GM23338 (cell line): ENCODE data around the gene MNX1. TPM values are rescaled to one million over a fixed set of nuclear protein-coding genes. Genes with fewer than 3 reads are reported as not detected.

Experiments used
- ATAC-seq: fragments of 200-7000 bp; cut with Tn5 transposase; 3 replicates; pipeline ENCODE4 v1.9.1; 2020
- DNase-seq: peaks from one replicate; pipeline ENCODE4 v3.0.0-alpha.2; 2015; ENCODE audit warnings: low spot score
- H2AFZ ChIP-seq: fragments of 200-600 bp; sonication (generic); 2 replicates; pipeline ENCODE4 v1.8.0; 2016; ENCODE audit warnings: antibody characterized with exemption, mild to moderate bottlenecking, moderate library complexity
- H3F3A ChIP-seq: fragments of 200-600 bp; sonication (generic); replicated peaks from 2 replicates; pipeline ENCODE4 v1.8.0; 2017; ENCODE audit warnings: antibody characterized with exemption, mixed run types, low read depth
- H3K27ac ChIP-seq: fragments of 200-600 bp; sonication (generic); 2 replicates; pipeline ENCODE4 v1.6.1; 2016; ENCODE audit warnings: low read depth
- H3K27me3 ChIP-seq: fragments of 200-600 bp; sonication (generic); 2 replicates; pipeline ENCODE4 v1.8.0; 2016; ENCODE audit warnings: mild to moderate bottlenecking, mixed run types, moderate library complexity; ENCODE audit not compliant: insufficient read depth
- H3K36me3 ChIP-seq: fragments of 200-600 bp; sonication (generic); 2 replicates; pipeline ENCODE4 v1.8.0; 2016; ENCODE audit warnings: mild to moderate bottlenecking; ENCODE audit not compliant: insufficient read depth
- H3K4me1 ChIP-seq: fragments of 200-600 bp; sonication (generic); 2 replicates; pipeline ENCODE4 v1.8.0; 2016; ENCODE audit warnings: mild to moderate bottlenecking, moderate library complexity; ENCODE audit not compliant: insufficient read depth
- H3K4me2 ChIP-seq: fragments of 200-600 bp; sonication (generic); 2 replicates; pipeline ENCODE4 v1.7.1; 2017; ENCODE audit warnings: mixed run types
- H3K4me3 ChIP-seq: fragments of 200-600 bp; sonication (generic); 2 replicates; pipeline ENCODE4 v1.6.1; 2016; ENCODE audit warnings: mixed run types
- H3K79me2 ChIP-seq: fragments of 200-600 bp; sonication (generic); replicated peaks from 2 replicates; pipeline ENCODE4 v1.8.0; 2017; ENCODE audit warnings: mild to moderate bottlenecking; ENCODE audit not compliant: insufficient read depth
- H3K9me2 ChIP-seq: fragments of 200-600 bp; sonication (generic); 2 replicates; pipeline ENCODE4 v1.8.0; 2017; ENCODE audit not compliant: insufficient read depth
- H4K20me1 ChIP-seq: fragments of 200-600 bp; sonication (generic); replicated peaks from 2 replicates; pipeline ENCODE4 v1.8.0; 2017; ENCODE audit warnings: mild to moderate bottlenecking; ENCODE audit not compliant: insufficient read depth
- H3K27ac Mint-ChIP-seq: 2 replicates; pipeline ENCODE4 v1.8.0; 2020; ENCODE audit warnings: inconsistent platforms, mild to moderate bottlenecking, moderate library complexity, mixed read lengths
- H3K27me3 Mint-ChIP-seq: 3 replicates; pipeline ENCODE4 v1.8.0; 2022; ENCODE audit warnings: low read depth, mild to moderate bottlenecking, moderate library complexity, mixed read lengths, inconsistent platforms; ENCODE audit not compliant: insufficient read depth, poor library complexity
- H3K36me3 Mint-ChIP-seq: 3 replicates; pipeline ENCODE4 v1.8.0; 2021; ENCODE audit warnings: low read depth, mild to moderate bottlenecking, inconsistent platforms, moderate library complexity, mixed read lengths
- H3K4me1 Mint-ChIP-seq: 3 replicates; pipeline ENCODE4 v1.8.0; 2020; ENCODE audit warnings: mild to moderate bottlenecking, inconsistent platforms, mixed read lengths
- H3K4me3 Mint-ChIP-seq: 3 replicates; pipeline ENCODE4 v1.8.0; 2021; ENCODE audit warnings: moderate library complexity, mild to moderate bottlenecking, inconsistent platforms, mixed read lengths
- H3K9me3 Mint-ChIP-seq: 3 replicates; pipeline ENCODE4 v1.8.0; 2020; ENCODE audit warnings: moderate library complexity, mild to moderate bottlenecking, inconsistent platforms, mixed read lengths
- EZH2 ChIP-seq: fragments of 200-600 bp; sonication (generic); IDR thresholded peaks from one replicate; pipeline ENCODE4 v1.8.0; 2017; ENCODE audit warnings: antibody characterized with exemption, mild to moderate bottlenecking, low read depth; ENCODE audit not compliant: unreplicated experiment
- EZH2phosphoT487 ChIP-seq: fragments of 200-600 bp; sonication (generic); IDR thresholded peaks from one replicate; pipeline ENCODE4 v1.8.1; 2018; ENCODE audit warnings: antibody characterized with exemption; ENCODE audit not compliant: unreplicated experiment
- STAT1 ChIP-seq: IDR thresholded peaks from one replicate; pipeline ENCODE4 v1.6.1; 2016; ENCODE audit warnings: antibody characterized with exemption; ENCODE audit not compliant: unreplicated experiment
- ZNF331 ChIP-seq: fragments of 250-450 bp; sonication (Bioruptor Pico); IDR thresholded peaks from 2 replicates; pipeline ENCODE4 v1.5.0; 2020; ENCODE audit warnings: low read depth, mild to moderate bottlenecking, moderate library complexity
- ZNF462 ChIP-seq: fragments of 250-450 bp; sonication (Bioruptor Pico); IDR thresholded peaks from 2 replicates; pipeline ENCODE4 v1.5.0; 2020; ENCODE audit warnings: mild to moderate bottlenecking, moderate library complexity
- polyA plus RNA-seq: library from polyadenylated mRNA; unstranded; fragments of >200 nt; fragmentation: Nextera tagmentation; extraction: Ambion mirVana; gene quantifications from 2 replicates; pipeline ENCODE4 v1.2.1, GENCODE V29; 2016
- total RNA-seq: library from RNA; depleted of rRNA; stranded (reverse); fragments of >200 nt; shearing (Covaris generic); gene quantifications from 2 replicates; pipeline ENCODE4 v1.2.3, GENCODE V29; 2014

Gene MNX1
- total and polyA plus RNA-seq, 2 experiments from 2014 or later: 0.14 to 0.24 TPM

DNA sequence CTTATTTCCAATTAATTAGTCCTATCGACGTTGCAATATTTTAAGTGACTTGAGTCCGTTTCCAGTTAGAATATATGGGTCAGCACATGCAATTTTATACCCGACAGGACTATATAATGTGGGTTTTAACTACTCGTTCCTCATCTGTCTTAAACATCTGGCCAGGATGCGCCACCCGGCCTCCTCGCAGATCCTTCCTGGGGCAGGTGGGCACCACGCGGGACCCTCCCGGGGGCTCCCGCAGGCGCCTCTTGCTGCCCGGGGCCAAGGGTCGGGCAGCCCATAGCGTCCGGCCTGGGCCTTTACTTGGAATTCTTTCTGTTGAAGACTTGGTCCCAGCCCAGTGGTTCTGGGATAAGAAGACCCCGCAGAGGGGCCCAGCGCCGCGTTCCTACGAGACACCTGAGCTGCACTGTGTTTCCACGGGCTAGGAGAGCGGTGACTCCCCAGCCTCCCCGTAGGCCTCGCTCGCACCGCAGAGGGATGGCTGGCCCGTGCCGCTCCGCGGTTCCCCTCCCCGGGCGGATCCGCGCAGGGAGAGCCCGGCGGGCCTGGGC, 10.1 kb upstream of the MNX1 start:
- no peaks in the 10 kb centered on the region for H3K9me2 ChIP-seq
- no peaks in the 10 kb centered on the region for H3K36me3 Mint-ChIP-seq
- H3K4me2 ChIP-seq: peak overlapping the region; percentile 79
- peak overlapping the region; percentile 74 for H2AFZ ChIP-seq
- no peak overlapping the region for H3K4me3 Mint-ChIP-seq
- H3K4me1 ChIP-seq: peaks cover 60% of the 10 kb centered on the region
- H3K27me3 ChIP-seq: peaks cover 100% of the 10 kb centered on the region
- H3K4me3 ChIP-seq: peak overlapping the region; percentile 51
- peaks cover 34% of the 10 kb centered on the region for H3F3A ChIP-seq
- peaks cover 37% of the 10 kb centered on the region for H3K4me1 Mint-ChIP-seq
- peaks cover 5% of the 10 kb centered on the region; the same call in 2 of the 3 replicates for H3K9me3 Mint-ChIP-seq
- peak; percentile 16 for ATAC-seq
- no peaks in the 10 kb centered on the region for H3K36me3 ChIP-seq
- H3K79me2 ChIP-seq: no peaks in the 10 kb centered on the region
- H3K27ac ChIP-seq: no peak overlapping the region
- H3K27me3 Mint-ChIP-seq: peaks cover 98% of the 10 kb centered on the region
- peaks cover 27% of the 10 kb centered on the region for H4K20me1 ChIP-seq
- no peak overlapping the region for H3K27ac Mint-ChIP-seq
- no peak for TF ChIP-seq ZNF331 (CRISPR knock-in tag)
- peak; percentile 41 for TF ChIP-seq EZH2phosphoT487
- peak; percentile 91 for TF ChIP-seq EZH2
- no peak for TF ChIP-seq STAT1
- DNase-seq: peak; percentile 56

- no peak overlapping the region for H3K27ac Mint-ChIP-seq
- Histone ChIP-seq H3K27me3 (peaks cover 100% of the 10 kb centered on the region), H3K27ac (no peak overlapping the region), H3K79me2 (no peaks in the 10 kb centered on the region), H3F3A (peaks cover 36% of the 10 kb centered on the region), H3K9me2 (no peaks in the 10 kb centered on the region), H4K20me1 (peaks cover 27% of the 10 kb centered on the region), H3K36me3 (no peaks in the 10 kb centered on the region), H3K4me2 (peak overlapping the region; percentile 79; the same call in 1 of the 2 replicates), H3K4me3 (peak overlapping the region; percentile 49), H2AFZ (no peak overlapping the region), H3K4me1 (peaks cover 67% of the 10 kb centered on the region)
- H3K9me3 Mint-ChIP-seq: peaks cover 5% of the 10 kb centered on the region; the same call in 2 of the 3 replicates
- TF ChIP-seq EZH2: peak; percentile 94
- TF ChIP-seq ZNF462 (CRISPR knock-in tag): no peak
- H3K27me3 Mint-ChIP-seq: peaks cover 98% of the 10 kb centered on the region
- H3K4me3 Mint-ChIP-seq: peak overlapping the region; percentile 41; the same call in 1 of the 3 replicates
- ATAC-seq (no peak), DNase-seq (peak; percentile 42)
- no peaks in the 10 kb centered on the region for H3K36me3 Mint-ChIP-seq
- peaks cover 43% of the 10 kb centered on the region for H3K4me1 Mint-ChIP-seq
Measured at GRCh38 chr7:157019718-157020451, 9.4 kb upstream of the MNX1 start.
